HTR-8/SVneo (cell line): Measurements from ENCODE around the gene AFF3.
"Not testable (repeated sequence)": the region's sequence is repeated elsewhere in the genome, so short reads cannot be mapped to it uniquely, and the experiment has no call there.

ENCODE experiments used
- DNase-seq: peaks from one replicate; pipeline ENCODE4 v3.0.0; 2011; ENCODE audit warnings: low spot score, mixed read lengths; ENCODE audit not compliant: insufficient read length
- FAIRE-seq: peaks from 2 replicates; lab custom pipeline; 2011; peaks lifted over from hg19 to GRCh38; lab: Jason Lieb, UNC

AFF3 gene

GRCh38 chr2:99953750-99954149 lies 188.6 kb downstream of the AFF3 start:
- DNase-seq (no peak), FAIRE-seq (no peak)

GRCh38 chr2:99949963-99950362 lies 192.4 kb downstream of the AFF3 start:
- DNase-seq: no peak
- FAIRE-seq: no peak

- DNase-seq: no peak
Measured at GRCh38 chr2:99949530-99949929, 192.9 kb downstream of the AFF3 start.

GRCh38 chr2:99948010-99948409 lies 194.4 kb downstream of the AFF3 start:
- no peak for DNase-seq
- no peak for FAIRE-seq

More at GRCh38 chr2:99949530-99949929, 192.9 kb downstream of the AFF3 start:
- no peak for FAIRE-seq

GRCh38 chr2:99947366-99947765 lies 195.0 kb downstream of the AFF3 start:
- not testable (repeated sequence) for FAIRE-seq

GRCh38 chr2:99944019-99944418 lies 198.4 kb downstream of the AFF3 start:
- FAIRE-seq: no peak
- no peak for DNase-seq

More at GRCh38 chr2:99947366-99947765, 195.0 kb downstream of the AFF3 start:
- not testable (repeated sequence) for DNase-seq

GRCh38 chr2:99942561-99943347 lies 199.6 kb downstream of the AFF3 start:
- DNase-seq (no peak), FAIRE-seq (no peak)

GRCh38 chr2:99940963-99941362 lies 201.4 kb downstream of the AFF3 start:
- DNase-seq (no peak), FAIRE-seq (no peak)

GRCh38 chr2:99939135-99939534 lies 203.3 kb downstream of the AFF3 start:
- DNase-seq (no peak), FAIRE-seq (no peak)

- DNase-seq: no peak
- FAIRE-seq: no peak
Measured at GRCh38 chr2:99938250-99938649, 204.1 kb downstream of the AFF3 start.

GRCh38 chr2:99936065-99936464 lies 206.3 kb downstream of the AFF3 start:
- FAIRE-seq: no peak
- no peak for DNase-seq

GRCh38 chr2:99935662-99936061 lies 206.7 kb downstream of the AFF3 start:
- FAIRE-seq: no peak
- DNase-seq: no peak

- DNase-seq: no peak
- FAIRE-seq: no peak
Measured at GRCh38 chr2:99933894-99934650, 208.3 kb downstream of the AFF3 start.

- DNase-seq, FAIRE-seq: not testable (repeated sequence)
Measured at GRCh38 chr2:99933491-99933890, 208.9 kb downstream of the AFF3 start.

GRCh38 chr2:99928470-99929053 lies 213.8 kb downstream of the AFF3 start:
- FAIRE-seq: no peak
- no peak for DNase-seq

GRCh38 chr2:99927690-99928207 lies 214.6 kb downstream of the AFF3 start:
- not testable (repeated sequence) for DNase-seq, FAIRE-seq

GRCh38 chr2:99926986-99927385 lies 215.4 kb downstream of the AFF3 start:
- no peak for DNase-seq
- no peak for FAIRE-seq

GRCh38 chr2:99925960-99926359 lies 216.4 kb downstream of the AFF3 start:
- no peak for FAIRE-seq
- no peak for DNase-seq

GRCh38 chr2:99922664-99923063 lies 219.7 kb downstream of the AFF3 start:
- DNase-seq (no peak), FAIRE-seq (no peak)

- DNase-seq (no peak), FAIRE-seq (no peak)
Measured at GRCh38 chr2:99921903-99922302, 220.5 kb downstream of the AFF3 start.

GRCh38 chr2:99918389-99918788 lies 224.0 kb downstream of the AFF3 start:
- FAIRE-seq (no peak), DNase-seq (no peak)
